DND-41 (cell line): ENCODE measurements around the gene TGM5.

Experiments
- EZH2 ChIP-seq: IDR thresholded peaks from 3 replicates; pipeline ENCODE4 v1.6.1; 2012; ENCODE audit warnings: borderline replicate concordance, low read depth, mild to moderate bottlenecking, moderate library complexity, low read length, inconsistent platforms; ENCODE audit not compliant: severe bottlenecking
- TF ChIP-seq, protein P1 (sequence below): IDR thresholded peaks from 2 replicates; pipeline ENCODE4 v1.5.1; 2012; ENCODE audit warnings: borderline replicate concordance, low read length, moderate library complexity, mild to moderate bottlenecking; ENCODE audit not compliant: poor library complexity, severe bottlenecking; ENCODE audit errors: extremely low read depth

DNA sequence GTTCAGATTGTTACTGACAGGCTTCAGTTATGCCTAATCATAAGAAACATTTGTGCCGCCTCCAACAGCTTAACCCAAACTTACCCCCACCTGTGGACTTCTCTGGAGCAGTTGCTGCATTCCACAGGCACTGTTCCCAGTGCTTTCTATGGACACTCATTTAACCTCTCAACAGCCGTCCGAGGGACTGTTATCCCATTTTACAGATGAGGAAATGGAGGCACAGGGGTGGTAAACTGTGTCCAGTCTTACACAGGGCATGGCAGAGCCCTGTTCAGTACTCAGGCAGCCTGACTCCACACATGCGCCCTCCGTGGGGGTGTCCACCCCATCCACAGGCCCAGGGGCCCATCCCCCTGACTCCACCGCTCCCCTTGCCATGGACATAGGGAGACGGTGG, 14.3 kb upstream of the TGM5 start:
- TF ChIP-seq, protein P1, sequence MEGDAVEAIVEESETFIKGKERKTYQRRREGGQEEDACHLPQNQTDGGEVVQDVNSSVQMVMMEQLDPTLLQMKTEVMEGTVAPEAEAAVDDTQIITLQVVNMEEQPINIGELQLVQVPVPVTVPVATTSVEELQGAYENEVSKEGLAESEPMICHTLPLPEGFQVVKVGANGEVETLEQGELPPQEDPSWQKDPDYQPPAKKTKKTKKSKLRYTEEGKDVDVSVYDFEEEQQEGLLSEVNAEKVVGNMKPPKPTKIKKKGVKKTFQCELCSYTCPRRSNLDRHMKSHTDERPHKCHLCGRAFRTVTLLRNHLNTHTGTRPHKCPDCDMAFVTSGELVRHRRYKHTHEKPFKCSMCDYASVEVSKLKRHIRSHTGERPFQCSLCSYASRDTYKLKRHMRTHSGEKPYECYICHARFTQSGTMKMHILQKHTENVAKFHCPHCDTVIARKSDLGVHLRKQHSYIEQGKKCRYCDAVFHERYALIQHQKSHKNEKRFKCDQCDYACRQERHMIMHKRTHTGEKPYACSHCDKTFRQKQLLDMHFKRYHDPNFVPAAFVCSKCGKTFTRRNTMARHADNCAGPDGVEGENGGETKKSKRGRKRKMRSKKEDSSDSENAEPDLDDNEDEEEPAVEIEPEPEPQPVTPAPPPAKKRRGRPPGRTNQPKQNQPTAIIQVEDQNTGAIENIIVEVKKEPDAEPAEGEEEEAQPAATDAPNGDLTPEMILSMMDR: no peak
- TF ChIP-seq EZH2: no peak
